Karpas-422 (cell line): Measurements from ENCODE around the gene KRTAP4-16. TPM values are rescaled to one million over a fixed set of nuclear protein-coding genes. Genes with fewer than 3 reads are reported as not detected.
A peak's percentile ranks its signal among the peaks of the same experiment; 100 is the strongest.
"Not testable (repeated sequence)": the region's sequence is repeated elsewhere in the genome, so short reads cannot be mapped to it uniquely, and the experiment has no call there.

Experiments used
- DNase-seq: peaks from one replicate; pipeline ENCODE4 v3.0.0-alpha.2; 2015
- H2AFZ ChIP-seq: fragments of 200-600 bp; sonication (generic); 2 replicates; pipeline ENCODE4 v1.6.1; 2014; ENCODE audit warnings: antibody characterized with exemption, low read length, mixed read lengths
- H3K27ac ChIP-seq: fragments of 200-600 bp; sonication (generic); 2 replicates; pipeline ENCODE4 v1.5.1; 2014; ENCODE audit warnings: mild to moderate bottlenecking, low read length, moderate library complexity
- H3K27me3 ChIP-seq: fragments of 200-600 bp; sonication (generic); 2 replicates; pipeline ENCODE4 v1.6.1; 2014; ENCODE audit warnings: low read length, mixed read lengths
- H3K36me3 ChIP-seq: fragments of 200-600 bp; sonication (generic); 2 replicates; pipeline ENCODE4 v1.6.1; 2014; ENCODE audit warnings: low read length, mixed read lengths; ENCODE audit not compliant: insufficient read depth
- H3K4me1 ChIP-seq: fragments of 200-600 bp; sonication (generic); 2 replicates; pipeline ENCODE4 v1.6.1; 2014; ENCODE audit warnings: mild to moderate bottlenecking, low read length, mixed read lengths
- H3K4me2 ChIP-seq: fragments of 200-600 bp; sonication (generic); 2 replicates; pipeline ENCODE4 v1.6.1; 2014; ENCODE audit warnings: low read length, low read depth, mild to moderate bottlenecking; ENCODE audit not compliant: poor library complexity, severe bottlenecking
- H3K4me3 ChIP-seq: fragments of 200-600 bp; sonication (generic); 2 replicates; pipeline ENCODE4 v1.5.1; 2014; ENCODE audit warnings: mild to moderate bottlenecking, antibody characterized with exemption, low read length, mixed read lengths
- H3K79me2 ChIP-seq: fragments of 200-600 bp; sonication (generic); 2 replicates; pipeline ENCODE4 v1.6.1; 2014; ENCODE audit warnings: mild to moderate bottlenecking, low read length, mixed read lengths
- H3K9ac ChIP-seq: fragments of 200-600 bp; sonication (generic); 2 replicates; pipeline ENCODE4 v1.6.0; 2014; ENCODE audit warnings: low read length
- H3K9me2 ChIP-seq: fragments of 200-600 bp; sonication (generic), shearing (Covaris generic); replicated peaks from 2 replicates; pipeline ENCODE4 v1.6.0; 2014; ENCODE audit warnings: mild to moderate bottlenecking, low read length, moderate library complexity; ENCODE audit not compliant: insufficient read depth
- H3K9me3 ChIP-seq: fragments of 300-700, 200-600 bp; sonication (generic); 2 replicates; pipeline ENCODE4 v1.6.1; 2014; ENCODE audit warnings: low read length, mixed read lengths
- H4K20me1 ChIP-seq: fragments of 200-600 bp; sonication (generic); 2 replicates; pipeline ENCODE4 v1.6.1; 2014; ENCODE audit warnings: mild to moderate bottlenecking, antibody characterized with exemption, low read length, low read depth; ENCODE audit not compliant: insufficient read depth
- total RNA-seq: library from RNA; depleted of rRNA; stranded (reverse); fragments of >200 nt; shearing (Covaris generic); gene quantifications from 2 replicates; pipeline ENCODE4 v1.2.3, GENCODE V29; 2014; ENCODE audit warnings: low replicate concordance

Gene KRTAP4-16
- total RNA-seq, 1 experiment from 2014 or later, result not detected

- H3K9ac ChIP-seq, result no peak overlapping the region
Measured at GRCh38 chr17:41061964-41062363, 40.0 kb downstream of the KRTAP4-16 start.

GRCh38 chr17:41060052-41060604, 41.9 kb downstream of the KRTAP4-16 start, which contains the start of gene KRTAP2-3:
TSS of gene KRTAP2-3 (minus strand) at chr17:41060114. CDS start at chr17:41060050, 64 bp downstream.
- Histone ChIP-seq H3K36me3 (no peaks in the 10 kb centered on the region), H2AFZ (no peak within 1 kb of the TSS), H3K27ac (no peak within 1 kb of the TSS), H3K4me3 (no peak within 1 kb of the TSS), H4K20me1 (no peaks in the 10 kb centered on the region), H3K9me2 (no peaks in the 10 kb centered on the region), H3K4me2 (no peak within 1 kb of the TSS), H3K27me3 (no peaks in the 10 kb centered on the region), H3K4me1 (no peaks in the 10 kb centered on the region), H3K9ac (no peak within 1 kb of the TSS), H3K79me2 (no peaks in the 10 kb centered on the region), H3K9me3 (no peaks in the 10 kb centered on the region)
- DNase-seq, result peak; percentile 14

More at GRCh38 chr17:41061964-41062363, 40.0 kb downstream of the KRTAP4-16 start:
- no peak overlapping the region for H3K27ac ChIP-seq
- no peaks in the 10 kb centered on the region for H3K79me2 ChIP-seq
- no peak overlapping the region for H2AFZ ChIP-seq
- H3K9me3 ChIP-seq, result no peaks in the 10 kb centered on the region
- no peak for DNase-seq
- H3K9me2 ChIP-seq, result no peaks in the 10 kb centered on the region
- H3K4me1 ChIP-seq, result no peaks in the 10 kb centered on the region
- H3K36me3 ChIP-seq, result no peaks in the 10 kb centered on the region
- no peak overlapping the region for H3K4me3 ChIP-seq
- no peaks in the 10 kb centered on the region for H4K20me1 ChIP-seq
- H3K27me3 ChIP-seq, result no peaks in the 10 kb centered on the region
- H3K4me2 ChIP-seq, result no peak overlapping the region

GRCh38 chr17:41059276-41060051, 42.5 kb downstream of the KRTAP4-16 start:
- H3K9me3 ChIP-seq, H3K36me3 ChIP-seq, H3K4me2 ChIP-seq, H3K4me1 ChIP-seq, H3K27me3 ChIP-seq, H4K20me1 ChIP-seq, H3K9ac ChIP-seq, H3K27ac ChIP-seq, H3K4me3 ChIP-seq, H3K9me2 ChIP-seq, H3K79me2 ChIP-seq, H2AFZ ChIP-seq: not testable (repeated sequence)
- DNase-seq, result peak; percentile 26

- DNase-seq, result no peak
- Histone ChIP-seq H3K79me2 (no peaks in the 10 kb centered on the region), H2AFZ (no peak overlapping the region), H3K9me2 (no peaks in the 10 kb centered on the region), H4K20me1 (no peaks in the 10 kb centered on the region), H3K4me2 (no peak overlapping the region), H3K9ac (no peak overlapping the region), H3K9me3 (no peaks in the 10 kb centered on the region), H3K4me1 (no peaks in the 10 kb centered on the region), H3K27me3 (no peaks in the 10 kb centered on the region), H3K4me3 (no peak overlapping the region), H3K36me3 (no peaks in the 10 kb centered on the region), H3K27ac (no peak overlapping the region)
Measured at GRCh38 chr17:41058741-41059140, 43.3 kb downstream of the KRTAP4-16 start.

- H2AFZ ChIP-seq, result no peak overlapping the region
- no peak overlapping the region for H3K27ac ChIP-seq
- no peaks in the 10 kb centered on the region for H3K9me3 ChIP-seq
- H3K36me3 ChIP-seq, result no peaks in the 10 kb centered on the region
- no peaks in the 10 kb centered on the region for H3K9me2 ChIP-seq
- no peaks in the 10 kb centered on the region for H3K27me3 ChIP-seq
- no peaks in the 10 kb centered on the region for H3K79me2 ChIP-seq
- no peaks in the 10 kb centered on the region for H3K4me1 ChIP-seq
- H3K9ac ChIP-seq, result no peak overlapping the region
- peak; percentile 22 for DNase-seq
- H3K4me2 ChIP-seq, result no peak overlapping the region
- H4K20me1 ChIP-seq, result no peaks in the 10 kb centered on the region
- H3K4me3 ChIP-seq, result no peak overlapping the region
Measured at GRCh38 chr17:41057547-41057946, 44.5 kb downstream of the KRTAP4-16 start.

GRCh38 chr17:41055130-41055529, 46.9 kb downstream of the KRTAP4-16 start, which contains the start of gene KRTAP2-2:
TSS of gene KRTAP2-2 (minus strand) at chr17:41055230. CDS start at chr17:41055211, 19 bp downstream.
- H3K36me3 ChIP-seq, H3K79me2 ChIP-seq, H2AFZ ChIP-seq, H3K4me1 ChIP-seq, H3K27me3 ChIP-seq, H3K9ac ChIP-seq, H4K20me1 ChIP-seq, H3K9me3 ChIP-seq, H3K27ac ChIP-seq, DNase-seq, H3K4me3 ChIP-seq, H3K9me2 ChIP-seq, H3K4me2 ChIP-seq: not testable (repeated sequence)

GRCh38 chr17:41054556-41054955, 47.5 kb downstream of the KRTAP4-16 start:
- H2AFZ ChIP-seq, H4K20me1 ChIP-seq, DNase-seq, H3K9ac ChIP-seq, H3K4me2 ChIP-seq, H3K79me2 ChIP-seq, H3K9me3 ChIP-seq, H3K4me3 ChIP-seq, H3K9me2 ChIP-seq, H3K27ac ChIP-seq, H3K27me3 ChIP-seq, H3K4me1 ChIP-seq, H3K36me3 ChIP-seq: not testable (repeated sequence)

GRCh38 chr17:41054025-41054424, 48.0 kb downstream of the KRTAP4-16 start:
- H3K9me3 ChIP-seq, result no peaks in the 10 kb centered on the region
- H3K4me2 ChIP-seq, result no peak overlapping the region
- no peaks in the 10 kb centered on the region for H3K4me1 ChIP-seq
- no peaks in the 10 kb centered on the region for H3K27me3 ChIP-seq
- H2AFZ ChIP-seq, result no peak overlapping the region
- no peaks in the 10 kb centered on the region for H3K36me3 ChIP-seq
- peak; percentile 27 for DNase-seq
- H3K9ac ChIP-seq, result no peak overlapping the region
- no peaks in the 10 kb centered on the region for H4K20me1 ChIP-seq
- H3K9me2 ChIP-seq, result no peaks in the 10 kb centered on the region
- no peak overlapping the region for H3K4me3 ChIP-seq
- no peaks in the 10 kb centered on the region for H3K79me2 ChIP-seq
- H3K27ac ChIP-seq, result no peak overlapping the region
